HEK293 (cell line): ENCODE results near the gene SMIM7.

Source experiments
- CTCF ChIA-PET: fragments of 350-600 bp; formaldehyde crosslinking; extraction: SDS; loops from one replicate; lab custom pipeline; 2021; ENCODE audit warnings: antibody characterized with exemption; lab: Yijun Ruan, JAX
- POLR2A ChIA-PET: fragments of 300-600 bp; formaldehyde crosslinking; extraction: SDS; loops from one replicate; lab custom pipeline; 2020; ENCODE audit warnings: antibody characterized with exemption, inconsistent platforms; lab: Yijun Ruan, JAX
- H3K27ac ChIP-seq: fragments of 200-500 bp; sonication (Bioruptor generic); 2 replicates; pipeline ENCODE4 v1.5.1; 2014; ENCODE audit warnings: low read depth, low read length, control low read depth, inconsistent platforms; ENCODE audit errors: extremely low read depth
- H3K36me3 ChIP-seq, 2 experiments: fragments of 200-500 bp in 1 of 2; sonication (Bioruptor generic) in 1 of 2; 1 replicate in 1 of 2; 2 replicates in 1 of 2; pipeline ENCODE4 v1.5.1; 2014 to 2017; ENCODE audit warnings: inconsistent platforms in 2 of 2, low read length in 2 of 2; ENCODE audit not compliant: control insufficient read depth in 2 of 2, insufficient read depth in 1 of 2
- H3K4me1 ChIP-seq: fragments of 200-500 bp; sonication (Bioruptor generic); 2 replicates; pipeline ENCODE4 v1.5.1; 2014; ENCODE audit warnings: mild to moderate bottlenecking, low read length, inconsistent platforms; ENCODE audit not compliant: control insufficient read depth, insufficient read depth
- H3K4me3 ChIP-seq: 2 replicates; pipeline ENCODE4 v1.5.1; 2011; ENCODE audit warnings: low read depth, mild to moderate bottlenecking, control low read depth, low read length, moderate library complexity
- H3K9me3 ChIP-seq: fragments of 200-500 bp; sonication (Bioruptor generic); 2 replicates; pipeline ENCODE4 v1.5.1; 2014; ENCODE audit warnings: low read depth, low read length, inconsistent platforms; ENCODE audit not compliant: control insufficient read depth, insufficient read depth
- KLF1 ChIP-seq: fragments of 450-650 bp; formaldehyde crosslinking; IDR thresholded peaks from 2 replicates; pipeline ENCODE4 v1.5.1; 2016; ENCODE audit warnings: missing biosample characterization, missing genetic modification characterization
- OVOL3 ChIP-seq: fragments of 450-650 bp; formaldehyde crosslinking; IDR thresholded peaks from 2 replicates; pipeline ENCODE4 v1.5.1; 2016; ENCODE audit warnings: missing biosample characterization, missing genetic modification characterization
- ZNF223 ChIP-seq: fragments of 450-650 bp; formaldehyde crosslinking; IDR thresholded peaks from 2 replicates; pipeline ENCODE4 v1.5.1; 2016; ENCODE audit warnings: missing biosample characterization, missing genetic modification characterization
- ZNF341 ChIP-seq: fragments of 450-650 bp; formaldehyde crosslinking; IDR thresholded peaks from 2 replicates; pipeline ENCODE4; 2016; ENCODE audit warnings: low read depth, missing biosample characterization, missing genetic modification characterization
- ZNF404 ChIP-seq: fragments of 450-650 bp; formaldehyde crosslinking; IDR thresholded peaks from 2 replicates; pipeline ENCODE4 v1.5.1; 2017; ENCODE audit warnings: missing biosample characterization, missing genetic modification characterization
- ZNF626 ChIP-seq: fragments of 450-650 bp; sonication (Bioruptor Pico); formaldehyde crosslinking; IDR thresholded peaks from 2 replicates; pipeline ENCODE4 v1.5.1; 2018; ENCODE audit warnings: missing biosample characterization, missing genetic modification characterization, inconsistent platforms
- ZNF704 ChIP-seq: fragments of 450-650 bp; formaldehyde crosslinking; IDR thresholded peaks from 2 replicates; pipeline ENCODE4 v1.5.1; 2016; ENCODE audit warnings: missing biosample characterization, missing genetic modification characterization
- TF ChIP-seq, protein P1 (sequence below): fragments of 450-650 bp; formaldehyde crosslinking; optimal IDR thresholded peaks from 2 replicates; pipeline ENCODE3; 2016; ENCODE audit warnings: missing biosample characterization, mild to moderate bottlenecking, missing genetic modification characterization
- TF ChIP-seq, protein P2 (sequence below): fragments of 450-650 bp; formaldehyde crosslinking; IDR thresholded peaks from 2 replicates; pipeline ENCODE4 v1.5.1; 2017; ENCODE audit warnings: missing biosample characterization, missing genetic modification characterization
- TF ChIP-seq, protein P3 (sequence below): fragments of 450-650 bp; formaldehyde crosslinking; IDR thresholded peaks from 2 replicates; pipeline ENCODE4 v1.5.1; 2016; ENCODE audit warnings: missing biosample characterization, missing genetic modification characterization
- TF ChIP-seq, protein P4 (sequence below): fragments of 450-650 bp; formaldehyde crosslinking; IDR thresholded peaks from 2 replicates; pipeline ENCODE4 v1.5.1; 2017; ENCODE audit warnings: missing biosample characterization, missing genetic modification characterization

SMIM7 gene

GRCh38 chr19:16612636-16613035 is 47.3 kb downstream of the SMIM7 start:
- Histone ChIP-seq H3K27ac (no peak overlapping the region), H3K4me1 (peaks cover 22% of the 10 kb centered on the region)
- no peak for TF ChIP-seq ZNF341 (tag by site-specific recombination)
- TF ChIP-seq ZNF223 (tag by site-specific recombination), result no peak
- TF ChIP-seq ZNF404 (tag by site-specific recombination), result no peak
- TF ChIP-seq, all 188 proteins: peak for 0
- ChIA-PET POLR2A (no interaction called here), CTCF (interaction anchor here (0.7 to 0.8 kb wide), 2 partner anchors 10 to 26 kb away, joined by 3 read pairs; no protein-coding TSS in a partner anchor)
- Histone ChIP-seq H3K4me3 (no peak overlapping the region), H3K9me3 (no peaks in the 10 kb centered on the region), H3K36me3 (no peaks in the 10 kb centered on the region)

GRCh38 chr19:16611121-16611520 is 48.8 kb downstream of the SMIM7 start:
- Histone ChIP-seq H3K4me3 (no peak overlapping the region), H3K4me1 (peaks cover 22% of the 10 kb centered on the region), H3K9me3 (no peaks in the 10 kb centered on the region), H3K27ac (no peak overlapping the region), H3K36me3 (no peaks in the 10 kb centered on the region)
- no peak for TF ChIP-seq ZNF704
- TF ChIP-seq ZNF626, result no peak
- ChIA-PET CTCF (no interaction called here), POLR2A (no interaction called here)

DNA sequence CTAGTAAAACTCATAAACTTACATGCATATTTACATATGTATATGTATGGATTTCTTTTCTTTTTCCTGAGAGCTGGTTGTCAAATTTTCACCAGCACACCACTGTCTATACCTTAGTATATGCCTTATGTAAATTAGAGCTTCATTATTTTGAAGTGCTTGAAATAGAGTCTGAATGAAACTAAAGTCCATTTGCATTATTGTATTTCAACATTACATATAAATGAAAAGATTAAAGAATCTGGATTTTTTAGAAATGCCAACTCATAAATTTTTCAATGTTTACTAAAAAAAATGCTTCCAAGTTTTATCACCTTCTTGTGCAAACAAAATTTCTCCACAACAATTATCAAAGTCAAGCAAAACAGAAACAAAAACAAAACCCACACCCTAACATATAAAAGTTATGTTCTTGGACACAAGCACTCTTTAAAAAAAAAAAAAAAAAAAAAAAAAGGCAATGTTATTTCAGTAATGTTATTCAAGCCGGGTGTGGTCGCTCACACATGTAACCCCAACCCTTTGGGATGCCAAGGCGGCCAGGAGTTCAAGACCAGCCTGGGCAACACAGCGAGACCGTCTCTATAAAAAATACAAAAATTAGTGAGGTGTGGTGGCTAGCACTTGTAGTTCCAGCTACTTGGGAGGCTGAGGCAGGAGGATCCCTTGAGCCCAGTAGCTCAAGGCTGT is 50.3 kb downstream of the SMIM7 start:
- Histone ChIP-seq H3K36me3 (no peaks in the 10 kb centered on the region), H3K4me1 (peaks cover 22% of the 10 kb centered on the region), H3K9me3 (no peaks in the 10 kb centered on the region), H3K4me3 (no peak overlapping the region), H3K27ac (no peak overlapping the region; the same call in 1 of the 2 replicates)
- ChIA-PET POLR2A (interaction anchor here (1.7 kb wide), 1 partner anchor 18 kb away, joined by 5 read pairs; the partner anchor contains the start of gene MED26), CTCF (interaction anchor here (0.6 kb wide), 1 partner anchor 89 kb away, joined by 3 read pairs; no protein-coding TSS in a partner anchor)
- TF ChIP-seq, protein P1, sequence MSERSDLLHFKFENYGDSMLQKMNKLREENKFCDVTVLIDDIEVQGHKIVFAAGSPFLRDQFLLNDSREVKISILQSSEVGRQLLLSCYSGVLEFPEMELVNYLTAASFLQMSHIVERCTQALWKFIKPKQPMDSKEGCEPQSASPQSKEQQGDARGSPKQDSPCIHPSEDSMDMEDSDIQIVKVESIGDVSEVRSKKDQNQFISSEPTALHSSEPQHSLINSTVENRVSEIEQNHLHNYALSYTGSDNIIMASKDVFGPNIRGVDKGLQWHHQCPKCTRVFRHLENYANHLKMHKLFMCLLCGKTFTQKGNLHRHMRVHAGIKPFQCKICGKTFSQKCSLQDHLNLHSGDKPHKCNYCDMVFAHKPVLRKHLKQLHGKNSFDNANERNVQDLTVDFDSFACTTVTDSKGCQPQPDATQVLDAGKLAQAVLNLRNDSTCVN (tag by site-specific recombination), result no peak
- TF ChIP-seq, protein P2, sequence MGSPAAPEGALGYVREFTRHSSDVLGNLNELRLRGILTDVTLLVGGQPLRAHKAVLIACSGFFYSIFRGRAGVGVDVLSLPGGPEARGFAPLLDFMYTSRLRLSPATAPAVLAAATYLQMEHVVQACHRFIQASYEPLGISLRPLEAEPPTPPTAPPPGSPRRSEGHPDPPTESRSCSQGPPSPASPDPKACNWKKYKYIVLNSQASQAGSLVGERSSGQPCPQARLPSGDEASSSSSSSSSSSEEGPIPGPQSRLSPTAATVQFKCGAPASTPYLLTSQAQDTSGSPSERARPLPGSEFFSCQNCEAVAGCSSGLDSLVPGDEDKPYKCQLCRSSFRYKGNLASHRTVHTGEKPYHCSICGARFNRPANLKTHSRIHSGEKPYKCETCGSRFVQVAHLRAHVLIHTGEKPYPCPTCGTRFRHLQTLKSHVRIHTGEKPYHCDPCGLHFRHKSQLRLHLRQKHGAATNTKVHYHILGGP (tag by site-specific recombination), result no peak
- TF ChIP-seq KLF1, result peak; percentile 48
- TF ChIP-seq, protein P3, sequence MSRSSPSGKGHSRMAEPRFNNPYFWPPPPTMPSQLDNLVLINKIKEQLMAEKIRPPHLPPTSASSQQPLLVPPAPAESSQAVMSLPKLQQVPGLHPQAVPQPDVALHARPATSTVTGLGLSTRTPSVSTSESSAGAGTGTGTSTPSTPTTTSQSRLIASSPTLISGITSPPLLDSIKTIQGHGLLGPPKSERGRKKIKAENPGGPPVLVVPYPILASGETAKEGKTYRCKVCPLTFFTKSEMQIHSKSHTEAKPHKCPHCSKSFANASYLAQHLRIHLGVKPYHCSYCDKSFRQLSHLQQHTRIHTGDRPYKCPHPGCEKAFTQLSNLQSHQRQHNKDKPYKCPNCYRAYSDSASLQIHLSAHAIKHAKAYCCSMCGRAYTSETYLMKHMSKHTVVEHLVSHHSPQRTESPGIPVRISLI, result 0 out of 2 replicates have a peak, but pooled peaks have one; percentile 46
- TF ChIP-seq OVOL3, result no peak
- TF ChIP-seq, protein P4, sequence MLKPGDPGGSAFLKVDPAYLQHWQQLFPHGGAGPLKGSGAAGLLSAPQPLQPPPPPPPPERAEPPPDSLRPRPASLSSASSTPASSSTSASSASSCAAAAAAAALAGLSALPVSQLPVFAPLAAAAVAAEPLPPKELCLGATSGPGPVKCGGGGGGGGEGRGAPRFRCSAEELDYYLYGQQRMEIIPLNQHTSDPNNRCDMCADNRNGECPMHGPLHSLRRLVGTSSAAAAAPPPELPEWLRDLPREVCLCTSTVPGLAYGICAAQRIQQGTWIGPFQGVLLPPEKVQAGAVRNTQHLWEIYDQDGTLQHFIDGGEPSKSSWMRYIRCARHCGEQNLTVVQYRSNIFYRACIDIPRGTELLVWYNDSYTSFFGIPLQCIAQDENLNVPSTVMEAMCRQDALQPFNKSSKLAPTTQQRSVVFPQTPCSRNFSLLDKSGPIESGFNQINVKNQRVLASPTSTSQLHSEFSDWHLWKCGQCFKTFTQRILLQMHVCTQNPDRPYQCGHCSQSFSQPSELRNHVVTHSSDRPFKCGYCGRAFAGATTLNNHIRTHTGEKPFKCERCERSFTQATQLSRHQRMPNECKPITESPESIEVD (tag by site-specific recombination), result peak; percentile 45; the same call in 1 of the 2 replicates
